Esophagus muscularis mucosa (tissue), 4 donors: ENCODE measurements around the gene ACBD4. TPM values are rescaled to one million over a fixed set of nuclear protein-coding genes. Genes with fewer than 3 reads are reported as not detected.

Experiments
- DNase-seq: peaks from one replicate; pipeline ENCODE4 v3.0.0-alpha.2; 2017; ENCODE audit errors: extremely low spot score
- H3K27ac ChIP-seq, 4 donors: fragments of 200-600 bp; sonication (generic); replicated peaks in 1 of 4; 1 replicate in 3 of 4; 2 replicates in 1 of 4; pipeline ENCODE4 v1.5.1; 2016 to 2019; ENCODE audit warnings: mild to moderate bottlenecking in 1 of 4
- H3K27me3 ChIP-seq, 4 donors: fragments of 200-600 bp; sonication (generic); one replicate each; pipeline versions ENCODE4 v1.5.1 to v1.6.0; 2016 to 2019
- H3K36me3 ChIP-seq, 4 donors: fragments of 200-600 bp; sonication (generic); one replicate each; pipeline ENCODE4 v1.5.1; 2016 to 2019
- H3K4me1 ChIP-seq, 4 donors: fragments of 200-600 bp; sonication (generic); one replicate each; pipeline ENCODE4 v1.5.1; 2016 to 2019
- H3K4me3 ChIP-seq, 4 donors: fragments of 200-600 bp; sonication (generic); 1 replicate in 2 of 4; 2 replicates in 2 of 4; pipeline ENCODE4 v1.5.1; 2016 to 2019; ENCODE audit warnings: mild to moderate bottlenecking in 4 of 4, moderate library complexity in 1 of 4
- H3K9me3 ChIP-seq, 4 donors: fragments of 200-600 bp; sonication (generic); 1 replicate in 3 of 4; 2 replicates in 1 of 4; pipeline ENCODE4 v1.5.1; 2016 to 2019
- EP300 ChIP-seq: sonication (generic); formaldehyde crosslinking; IDR thresholded peaks from one replicate; pipeline ENCODE4 v1.6.1; 2017; ENCODE audit warnings: antibody characterized with exemption
- POLR2A ChIP-seq: fragments of 450-650 bp; IDR thresholded peaks from one replicate; pipeline ENCODE4 v1.6.1; 2017; ENCODE audit warnings: antibody characterized with exemption, moderate library complexity, mild to moderate bottlenecking, low read depth
- POLR2AphosphoS5 ChIP-seq, 2 donors: sonication (generic); formaldehyde crosslinking; IDR thresholded peaks; one replicate each; pipeline ENCODE4 v1.6.1; 2017; ENCODE audit warnings: antibody characterized with exemption in 2 of 2
- WGBS: methylation state at CpG from one replicate; pipeline ENCODE4 v1.1.5; 2018; 5-methylcytosine and 5-hydroxymethylcytosine counted together
- intact Hi-C: fragments of 100-400 bp; cut with DNase I; formaldehyde crosslinking; loops from one replicate; pipeline ENCODE4 v1.15.1; 2023
- total RNA-seq, 4 donors: library from RNA; depleted of rRNA; stranded (reverse); fragments of >200 nt; gene quantifications; one replicate each; pipeline versions ENCODE4 v1.1.0 to v1.2.1, GENCODE V29; 2016
- TF ChIP-seq, protein P1 (sequence below), 3 experiments: fragments of 200-600 bp in 2 of 3; fragments of 450-650 bp in 1 of 3; sonication (generic) in 2 of 3; IDR thresholded peaks; one replicate each; pipeline ENCODE4 v1.5.1; 2017 to 2019; ENCODE audit warnings: antibody characterized with exemption in 3 of 3, mild to moderate bottlenecking in 2 of 3, moderate library complexity in 1 of 3

ACBD4 gene
- total RNA-seq, 4 donors from 2014 or later: 20.9 to 34.8 (median 23.5) TPM

DNA sequence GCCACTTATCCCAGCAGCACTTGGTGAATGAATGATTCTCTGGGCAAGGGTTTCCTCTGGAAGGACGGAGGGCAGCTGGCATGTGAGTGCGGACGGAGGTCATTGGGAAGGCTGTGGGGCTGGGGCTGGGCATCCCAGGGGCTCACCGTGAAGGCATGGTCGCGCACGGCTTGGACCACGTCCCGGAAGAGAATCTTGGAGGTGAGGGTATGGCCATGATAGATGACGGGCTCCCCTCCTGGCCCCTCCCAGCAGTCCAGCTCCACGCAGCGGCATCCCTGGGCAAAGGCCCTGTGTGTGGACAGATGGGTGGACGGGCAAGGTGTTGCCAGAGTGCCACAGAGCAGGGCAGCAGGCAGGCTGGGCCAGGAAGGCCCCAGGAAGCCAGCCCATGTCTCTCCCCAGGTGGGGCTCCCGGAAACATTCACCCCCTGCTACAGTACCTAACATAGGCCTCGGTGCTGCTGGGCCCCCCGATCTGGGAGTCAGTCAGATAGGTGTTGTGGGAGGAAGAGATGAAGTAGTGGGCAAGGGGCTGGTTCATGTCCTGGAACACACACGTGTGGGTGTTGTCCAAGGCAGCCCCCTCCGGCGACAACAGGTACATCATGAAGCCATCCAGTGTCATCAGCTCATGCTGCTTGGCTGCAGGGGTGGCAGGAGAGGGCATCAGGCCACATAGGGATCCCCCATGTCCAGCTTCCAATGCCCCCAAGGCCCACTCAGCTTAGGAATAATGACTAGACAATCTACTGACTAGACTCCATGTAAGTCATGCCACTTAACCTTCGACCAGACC lies 17.4 kb upstream of the ACBD4 start:
- Histone ChIP-seq H3K27ac (no peak overlapping the region), H3K9me3 (no peaks in the 10 kb centered on the region), H3K27me3 (no peaks in the 10 kb centered on the region), H3K4me1 (peaks cover 0 to 29% (median 19%) of the 10 kb centered on the region in 4 donors), H3K4me3 (no peak overlapping the region), H3K36me3 (peaks cover 0 to 82% (median 76%) of the 10 kb centered on the region in 4 donors)
- intact Hi-C loops: no loop called here
- no peak for TF ChIP-seq EP300
- TF ChIP-seq POLR2AphosphoS5 (IDR thresholded peaks at IDR 0.05): no peak
- TF ChIP-seq POLR2A: no peak
- TF ChIP-seq, protein P1, sequence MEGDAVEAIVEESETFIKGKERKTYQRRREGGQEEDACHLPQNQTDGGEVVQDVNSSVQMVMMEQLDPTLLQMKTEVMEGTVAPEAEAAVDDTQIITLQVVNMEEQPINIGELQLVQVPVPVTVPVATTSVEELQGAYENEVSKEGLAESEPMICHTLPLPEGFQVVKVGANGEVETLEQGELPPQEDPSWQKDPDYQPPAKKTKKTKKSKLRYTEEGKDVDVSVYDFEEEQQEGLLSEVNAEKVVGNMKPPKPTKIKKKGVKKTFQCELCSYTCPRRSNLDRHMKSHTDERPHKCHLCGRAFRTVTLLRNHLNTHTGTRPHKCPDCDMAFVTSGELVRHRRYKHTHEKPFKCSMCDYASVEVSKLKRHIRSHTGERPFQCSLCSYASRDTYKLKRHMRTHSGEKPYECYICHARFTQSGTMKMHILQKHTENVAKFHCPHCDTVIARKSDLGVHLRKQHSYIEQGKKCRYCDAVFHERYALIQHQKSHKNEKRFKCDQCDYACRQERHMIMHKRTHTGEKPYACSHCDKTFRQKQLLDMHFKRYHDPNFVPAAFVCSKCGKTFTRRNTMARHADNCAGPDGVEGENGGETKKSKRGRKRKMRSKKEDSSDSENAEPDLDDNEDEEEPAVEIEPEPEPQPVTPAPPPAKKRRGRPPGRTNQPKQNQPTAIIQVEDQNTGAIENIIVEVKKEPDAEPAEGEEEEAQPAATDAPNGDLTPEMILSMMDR (IDR thresholded peaks at IDR 0.05): no peak
- 92% methylated on average over 17 of the region's 20 CpGs for WGBS
- DNase-seq: no peak

DNA sequence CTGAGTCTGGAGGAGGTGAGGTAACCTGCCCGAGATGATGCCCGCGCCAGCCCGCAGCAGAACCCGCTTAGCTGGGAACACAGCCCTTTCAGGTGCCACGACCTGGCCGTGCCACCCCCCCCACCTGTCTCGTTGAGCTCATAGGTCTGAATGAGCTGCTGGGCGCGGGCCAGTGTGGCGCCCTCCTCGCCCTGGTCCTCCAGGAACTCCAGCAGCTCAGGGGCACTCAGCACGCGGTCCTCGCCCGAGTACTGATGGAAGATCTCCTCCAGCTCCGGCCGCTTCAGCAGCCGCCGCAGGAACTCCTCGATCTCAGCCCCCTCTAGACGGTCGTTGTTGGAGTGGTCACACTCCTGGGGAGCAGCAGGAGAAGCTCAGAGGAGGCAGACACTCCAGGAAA lies 16.8 kb upstream of the ACBD4 start:
- intact Hi-C loops: no loop called here
- H3K27ac ChIP-seq: no peak overlapping the region
- TF ChIP-seq, protein P1 (IDR thresholded peaks at IDR 0.05): no peak
- no peak for TF ChIP-seq POLR2AphosphoS5 (IDR thresholded peaks at IDR 0.05)
- TF ChIP-seq EP300: no peak
- TF ChIP-seq POLR2A: no peak
- H3K4me3 ChIP-seq: no peak overlapping the region
- peaks cover 0 to 75% (median 70%) of the 10 kb centered on the region in 4 donors for H3K36me3 ChIP-seq
- H3K9me3 ChIP-seq: no peaks in the 10 kb centered on the region
- H3K27me3 ChIP-seq: no peaks in the 10 kb centered on the region
- WGBS: 97% methylated on average over 9 of the region's 23 CpGs
- peaks cover 5 to 35% (median 25%) of the 10 kb centered on the region in 4 donors for H3K4me1 ChIP-seq
- no peak for DNase-seq

GRCh38 chr17:45119964-45120363 lies 15.5 kb upstream of the ACBD4 start:
- peaks cover 0 to 63% (median 57%) of the 10 kb centered on the region in 4 donors for H3K36me3 ChIP-seq
- 78% methylated on average over 7 of the region's 8 CpGs for WGBS
- DNase-seq: no peak
- TF ChIP-seq POLR2AphosphoS5 (IDR thresholded peaks at IDR 0.05) (no peak), EP300 (no peak)
- no peak overlapping the region for H3K27ac ChIP-seq
- H3K9me3 ChIP-seq: no peaks in the 10 kb centered on the region
- intact Hi-C loops: no loop called here
- H3K4me1 ChIP-seq: peaks cover 18 to 48% (median 38%) of the 10 kb centered on the region in 4 donors
- no peaks in the 10 kb centered on the region for H3K27me3 ChIP-seq
- no peak overlapping the region for H3K4me3 ChIP-seq

GRCh38 chr17:45120558-45120957 lies 14.9 kb upstream of the ACBD4 start:
- WGBS: 94% methylated on average over 3 of the region's 22 CpGs
- intact Hi-C loops: no loop called here
- H3K27me3 ChIP-seq: no peaks in the 10 kb centered on the region

DNA sequence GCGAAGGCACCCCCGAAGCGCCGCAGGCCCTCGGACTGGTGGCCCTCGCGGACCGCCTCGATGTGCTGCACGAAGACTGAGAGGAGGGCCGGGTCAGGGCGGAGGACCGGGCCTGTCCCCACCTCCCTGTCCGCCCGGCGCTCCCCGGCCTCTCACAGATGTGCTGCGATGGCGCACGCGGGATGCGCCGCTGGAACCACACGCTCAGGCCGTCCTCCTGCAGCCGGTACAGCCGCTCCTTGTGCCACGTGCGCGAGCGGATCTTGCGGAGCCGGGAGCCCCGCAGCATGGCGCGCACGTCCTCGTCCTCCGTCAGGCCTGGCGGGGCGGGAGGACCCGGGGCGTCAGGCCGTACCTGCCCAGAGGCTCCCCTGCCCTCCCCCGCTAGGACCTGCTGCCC lies 14.4 kb upstream of the ACBD4 start:
- H3K27me3 ChIP-seq: no peaks in the 10 kb centered on the region
- intact Hi-C loops: no loop called here
- WGBS: 68% methylated on average over 9 of the region's 45 CpGs

More at GRCh38 chr17:45120558-45120957, 14.9 kb upstream of the ACBD4 start:
- Histone ChIP-seq H3K27ac (no peak overlapping the region), H3K9me3 (no peaks in the 10 kb centered on the region), H3K36me3 (peaks cover 0 to 57% (median 51%) of the 10 kb centered on the region in 4 donors), H3K4me3 (no peak overlapping the region), H3K4me1 (peaks cover 18 to 54% (median 44%) of the 10 kb centered on the region in 4 donors)
- DNase-seq: no peak
- TF ChIP-seq POLR2A: no peak
- no peak for TF ChIP-seq EP300
- TF ChIP-seq, protein P1 (IDR thresholded peaks at IDR 0.05): no peak

More for the DNA sequence above, 14.4 kb upstream of the ACBD4 start:
- DNase-seq: no peak
- H3K4me3 ChIP-seq: no peak overlapping the region
- no peaks in the 10 kb centered on the region for H3K9me3 ChIP-seq
- peaks cover 18 to 54% (median 45%) of the 10 kb centered on the region in 4 donors for H3K4me1 ChIP-seq
- H3K27ac ChIP-seq: no peak overlapping the region
- TF ChIP-seq POLR2A: no peak
- no peak for TF ChIP-seq POLR2AphosphoS5 (IDR thresholded peaks at IDR 0.05)
- no peak for TF ChIP-seq EP300
- TF ChIP-seq, protein P1 (IDR thresholded peaks at IDR 0.05): no peak
- peaks cover 0 to 52% (median 48%) of the 10 kb centered on the region in 4 donors for H3K36me3 ChIP-seq
